HepG2 (cell line): ENCODE results near the gene HEPACAM.

Experiments
- KDM2A ChIP-seq: sonication (generic); formaldehyde crosslinking; IDR thresholded peaks from 2 replicates; pipeline ENCODE4 v1.4.0; 2020; ENCODE audit warnings: low read depth, missing genetic modification reagents, borderline replicate concordance
- LCORL ChIP-seq, 2 experiments: fragments of 450-650 bp in 1 of 2; sonication (generic) in 1 of 2; formaldehyde crosslinking in 1 of 2; IDR thresholded peaks; 2 replicates each; pipeline versions ENCODE4 v1.5.0 to v1.6.1; 2017 to 2020; ENCODE audit warnings: antibody characterized with exemption in 1 of 2, missing genetic modification reagents in 1 of 2

DNA sequence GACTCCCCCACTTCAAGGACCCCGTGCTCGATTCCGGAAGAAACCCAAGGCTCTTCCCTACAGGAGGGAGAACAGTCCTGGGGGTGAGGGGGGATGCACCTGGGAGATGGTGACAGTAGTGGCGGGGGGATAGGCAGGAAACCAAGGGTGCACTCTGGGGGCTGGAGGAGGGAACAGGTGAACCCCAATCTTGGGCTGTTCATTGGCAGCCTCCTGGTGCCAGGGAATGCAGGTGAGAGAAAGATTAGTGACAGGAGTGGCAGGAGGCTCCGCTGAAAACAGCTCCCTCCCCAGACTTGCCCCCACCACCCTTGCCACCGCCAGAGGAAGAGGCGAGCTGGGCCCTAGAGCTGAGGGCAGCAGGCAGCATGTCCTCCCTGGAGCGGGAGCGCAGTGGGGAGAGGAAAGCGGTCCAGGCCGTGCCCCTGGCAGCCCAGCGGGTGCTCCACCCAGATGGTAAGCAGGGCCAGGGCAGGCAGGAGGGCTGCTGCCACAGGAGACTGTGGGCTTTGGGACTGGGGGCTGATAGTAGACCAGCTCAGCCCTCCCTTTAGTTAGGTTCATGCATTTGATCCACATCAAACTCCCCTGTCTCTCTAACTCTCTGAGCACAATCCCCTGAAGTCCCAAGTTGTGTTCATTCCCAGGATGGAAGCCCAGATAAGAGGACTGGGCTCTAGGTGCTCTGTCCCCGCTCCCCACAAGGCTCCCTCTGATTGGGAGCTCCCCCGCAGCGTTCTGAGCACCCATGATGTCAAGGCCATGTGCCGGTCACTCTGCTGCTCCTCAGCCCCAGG is 56.2 kb downstream of the HEPACAM start:
- TF ChIP-seq KDM2A (CRISPR knock-in tag): no peak
- TF ChIP-seq LCORL (IDR thresholded peaks at IDR 0.05): no peak
- no peak for TF ChIP-seq LCORL (CRISPR knock-in tag; IDR thresholded peaks at IDR 0.05)
